OCI-LY1 (cell line): Measurements from ENCODE around the gene PTPN21.

Experiments used
- CTCF ChIP-seq: fragments of 200-600 bp; sonication (generic), shearing (Covaris generic); IDR thresholded peaks from 2 replicates; pipeline ENCODE4 v1.5.1; 2017; ENCODE audit warnings: mild to moderate bottlenecking, antibody characterized with exemption, low read length, moderate library complexity, mixed read lengths
- EZH2 ChIP-seq: fragments of 200-600 bp; sonication (generic), shearing (Covaris generic); IDR thresholded peaks from 2 replicates; pipeline ENCODE4 v1.8.0; 2017; ENCODE audit warnings: borderline replicate concordance, mixed run types, mild to moderate bottlenecking, antibody characterized with exemption, low read length, moderate library complexity, mixed read lengths

- TF ChIP-seq CTCF = no peak
- no peak for TF ChIP-seq EZH2
Observed at GRCh38 chr14:88604212-88604611, 49.4 kb upstream of the PTPN21 start.
